Femur (tissue), 1 donor: Measurements from ENCODE around the gene DSCAML1.

Source experiments
- DNase-seq: peaks from one replicate; pipeline ENCODE4 v3.0.0-alpha.2; 2017

DSCAML1 gene

DNA sequence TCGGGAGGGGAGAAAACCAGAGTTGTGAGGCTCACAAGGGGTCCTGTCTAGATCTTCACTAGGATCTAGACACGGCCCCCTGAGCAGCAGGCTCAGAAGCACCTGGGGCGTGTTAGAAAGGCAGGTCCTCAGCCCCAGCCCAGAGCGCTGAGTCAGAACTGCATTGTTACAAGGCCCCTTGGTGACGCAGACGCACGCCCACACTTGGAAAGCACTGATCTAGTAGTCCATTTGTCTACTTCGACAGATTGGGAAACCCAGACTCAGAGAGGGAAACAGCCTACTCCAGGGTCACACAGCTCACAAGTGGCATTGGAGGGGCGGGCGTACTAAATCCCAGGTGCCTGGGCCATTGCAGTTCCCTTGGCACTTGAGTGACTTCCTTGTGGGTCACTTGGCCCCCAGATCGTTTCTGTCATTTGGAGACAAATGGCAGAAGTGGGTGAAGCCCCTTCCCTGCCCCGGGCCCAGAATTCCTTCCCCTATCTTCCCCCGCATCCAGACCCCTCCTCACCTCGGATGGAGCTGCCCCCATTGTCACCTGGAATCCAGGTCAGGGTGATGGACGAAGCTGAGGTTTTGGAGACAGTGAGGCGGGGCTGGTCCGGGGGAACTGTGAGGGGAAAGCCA lies 358.5 kb downstream of the DSCAML1 start:
- DNase-seq: no peak

DNA sequence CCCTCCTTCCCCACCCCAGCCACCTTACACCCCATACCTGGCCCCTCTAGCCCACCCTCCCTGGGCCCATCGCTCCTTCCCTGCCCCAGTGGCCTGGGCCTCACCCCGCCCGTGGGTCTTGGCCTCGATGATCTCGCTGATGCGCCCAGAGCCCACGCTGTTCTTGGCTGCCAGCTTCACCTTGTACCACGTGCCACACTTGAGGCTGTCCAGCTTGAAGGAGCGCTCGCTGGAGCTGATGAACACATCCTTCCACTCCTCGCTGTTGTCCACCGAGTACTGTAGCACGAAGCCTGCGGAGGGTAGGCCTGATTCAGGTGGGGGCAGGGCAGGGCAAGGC lies 359.3 kb downstream of the DSCAML1 start:
- no peak for DNase-seq

DNA sequence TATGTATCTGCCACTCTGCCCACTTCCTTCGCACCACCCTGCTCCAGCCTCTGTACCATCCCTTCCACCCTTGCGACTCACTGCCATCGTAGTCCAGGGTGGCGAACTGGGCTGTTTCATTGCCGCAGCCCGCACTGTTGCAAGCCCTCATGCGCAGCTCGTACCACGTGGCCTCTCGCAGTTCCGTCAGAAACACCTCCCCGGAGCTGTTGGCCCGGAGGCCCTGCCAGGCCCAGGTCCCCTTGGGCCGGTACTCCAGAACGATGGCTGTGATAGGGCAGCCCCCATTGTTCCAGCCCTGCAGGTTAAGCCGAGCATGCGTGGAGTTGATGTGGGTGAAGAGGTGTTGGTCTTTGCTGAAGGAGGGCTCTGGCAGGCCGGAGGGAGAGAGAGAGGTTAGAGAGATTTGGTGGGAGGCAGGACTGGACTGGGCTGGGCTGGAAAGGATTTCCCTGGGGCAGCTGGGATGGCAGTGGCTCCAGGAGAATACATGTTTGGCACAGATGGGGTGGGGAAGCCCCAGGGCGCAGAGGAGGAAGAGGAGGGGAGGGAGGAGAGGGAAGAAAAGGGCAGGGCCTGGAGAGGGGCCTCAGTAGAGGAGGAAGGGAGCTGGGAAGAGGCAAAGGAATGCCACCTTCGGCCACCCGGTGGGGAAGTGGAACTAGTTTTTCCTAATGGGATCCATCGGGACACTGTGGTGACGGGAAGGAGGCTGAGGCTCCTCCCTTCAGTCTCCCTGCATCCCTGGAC lies 359.8 kb downstream of the DSCAML1 start:
- DNase-seq: no peak

DNA sequence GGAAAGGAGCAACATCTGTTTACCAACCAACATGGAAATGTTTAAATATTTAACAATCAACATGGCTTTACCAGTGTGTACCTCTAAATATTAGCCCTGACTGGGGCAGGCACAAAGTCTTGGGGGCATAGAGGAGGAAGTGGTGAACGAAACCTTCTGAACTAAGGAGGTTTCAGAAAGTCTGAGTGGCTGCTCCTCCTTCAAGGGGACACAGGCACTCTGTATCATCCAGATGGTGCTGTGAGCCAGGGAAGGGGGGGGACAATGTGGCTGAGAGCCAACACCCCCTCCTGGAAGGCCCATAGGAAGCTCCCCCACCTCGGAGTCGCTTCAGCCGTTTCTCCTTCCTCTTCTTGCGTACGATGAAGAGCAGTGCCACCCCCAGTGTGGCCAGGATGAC lies 361.7 kb downstream of the DSCAML1 start:
- DNase-seq: no peak

DNA sequence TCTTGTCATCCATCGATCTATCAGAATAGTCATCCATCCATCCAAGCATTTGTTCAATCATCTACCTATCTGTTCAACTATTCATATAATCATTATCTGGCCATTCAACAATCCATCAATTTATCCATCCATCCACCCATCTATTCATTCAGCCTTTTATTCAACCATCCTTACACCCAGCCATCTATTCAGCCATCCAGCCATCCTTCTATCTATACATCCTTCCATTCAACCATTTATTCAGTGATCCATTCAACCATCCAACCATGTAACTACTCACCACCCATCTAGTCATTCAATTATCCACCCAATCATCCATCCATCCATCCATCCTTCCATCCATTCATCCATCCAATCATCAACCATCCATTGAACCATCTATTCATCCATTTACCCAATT lies 362.5 kb downstream of the DSCAML1 start:
- no peak for DNase-seq

DNA sequence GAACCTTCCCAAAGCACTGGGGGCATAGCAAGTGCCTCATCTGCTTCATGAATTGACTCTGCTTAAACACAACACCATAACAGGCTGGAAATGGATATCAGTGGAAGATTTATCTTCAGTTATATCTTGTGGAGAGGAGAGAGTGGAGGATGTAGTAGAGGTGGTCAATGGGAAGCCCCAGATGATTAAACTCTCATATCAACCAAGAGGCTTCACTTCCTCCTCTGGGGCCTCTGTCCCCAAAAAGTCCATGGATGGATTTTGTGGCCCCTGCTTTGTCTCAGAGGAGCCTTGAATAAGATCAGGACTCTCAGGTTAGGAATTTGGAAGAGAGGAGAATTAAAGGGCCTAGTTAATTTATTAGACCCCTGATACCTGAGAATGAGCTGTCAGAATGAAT lies 363.3 kb downstream of the DSCAML1 start:
- DNase-seq: no peak

DNA sequence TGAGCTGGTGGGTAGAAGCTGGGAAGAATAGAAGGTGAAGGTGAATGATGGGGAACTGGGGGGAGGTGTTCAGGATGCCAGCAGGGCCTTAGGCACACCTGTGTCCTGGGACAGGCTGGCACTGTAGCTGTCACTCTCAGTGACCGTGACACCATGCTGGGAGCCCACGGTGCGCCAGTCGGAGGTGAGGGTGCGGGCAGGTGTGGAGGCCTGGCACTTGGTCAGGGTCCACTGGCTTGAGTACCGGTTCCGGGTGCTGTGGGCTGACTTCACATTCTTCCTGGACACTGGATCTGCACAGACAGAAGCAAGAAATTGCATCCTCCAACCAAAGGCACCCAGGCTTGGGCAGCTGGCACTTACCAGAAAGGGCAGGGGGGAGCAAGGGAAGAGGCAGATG lies 365.6 kb downstream of the DSCAML1 start:
- no peak for DNase-seq

DNA sequence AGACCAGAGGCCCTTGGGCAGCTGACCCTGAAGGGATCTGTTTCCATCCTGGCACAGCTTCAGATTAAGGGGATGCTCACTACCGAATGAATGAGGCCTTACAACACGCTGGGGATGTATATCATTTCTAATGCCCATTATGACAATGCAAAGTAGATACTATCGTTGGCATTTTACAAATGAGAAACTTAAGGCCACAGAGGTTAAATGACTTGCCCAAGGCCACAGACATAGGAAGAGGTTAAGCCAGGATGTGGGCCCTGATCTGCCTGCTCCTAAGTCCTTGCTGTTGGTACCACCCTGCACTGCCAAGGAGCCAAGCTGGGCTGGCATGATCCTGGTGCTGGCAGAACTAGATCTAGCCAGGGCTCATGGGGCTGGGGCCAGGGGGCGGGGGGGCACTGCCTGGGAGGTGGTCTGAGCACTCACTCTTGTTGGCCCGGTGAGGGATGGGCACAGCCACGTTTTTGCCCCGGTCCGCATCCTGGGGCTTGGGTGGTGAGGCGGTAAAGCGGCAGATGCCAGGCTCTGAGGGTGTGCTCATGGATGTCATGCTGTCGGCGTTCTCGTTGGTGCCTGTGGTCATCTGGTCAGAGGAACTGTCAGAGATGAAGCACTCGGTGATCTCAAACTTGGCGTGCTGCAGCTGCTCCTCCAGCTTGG lies 366.6 kb downstream of the DSCAML1 start:
- no peak for DNase-seq

DNA sequence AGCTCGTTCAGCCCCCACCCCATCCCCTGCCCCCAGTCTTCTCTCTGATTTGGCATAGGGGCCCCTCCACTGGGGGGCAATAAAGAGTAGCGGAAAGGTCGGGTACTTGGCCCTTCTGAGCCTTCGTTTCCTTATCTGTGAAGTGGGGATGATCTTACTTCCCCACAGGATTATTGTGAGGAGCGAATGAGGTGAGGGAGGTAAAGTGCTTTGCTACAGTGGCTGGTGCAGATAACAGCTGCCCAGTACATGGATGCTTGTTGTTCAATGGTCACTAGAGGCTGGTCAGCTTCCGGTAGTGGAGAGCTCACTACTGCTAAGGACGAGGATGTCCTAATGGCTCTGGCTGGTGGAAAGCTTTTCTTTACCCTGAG lies 368.2 kb downstream of the DSCAML1 start:
- no peak for DNase-seq

DNA sequence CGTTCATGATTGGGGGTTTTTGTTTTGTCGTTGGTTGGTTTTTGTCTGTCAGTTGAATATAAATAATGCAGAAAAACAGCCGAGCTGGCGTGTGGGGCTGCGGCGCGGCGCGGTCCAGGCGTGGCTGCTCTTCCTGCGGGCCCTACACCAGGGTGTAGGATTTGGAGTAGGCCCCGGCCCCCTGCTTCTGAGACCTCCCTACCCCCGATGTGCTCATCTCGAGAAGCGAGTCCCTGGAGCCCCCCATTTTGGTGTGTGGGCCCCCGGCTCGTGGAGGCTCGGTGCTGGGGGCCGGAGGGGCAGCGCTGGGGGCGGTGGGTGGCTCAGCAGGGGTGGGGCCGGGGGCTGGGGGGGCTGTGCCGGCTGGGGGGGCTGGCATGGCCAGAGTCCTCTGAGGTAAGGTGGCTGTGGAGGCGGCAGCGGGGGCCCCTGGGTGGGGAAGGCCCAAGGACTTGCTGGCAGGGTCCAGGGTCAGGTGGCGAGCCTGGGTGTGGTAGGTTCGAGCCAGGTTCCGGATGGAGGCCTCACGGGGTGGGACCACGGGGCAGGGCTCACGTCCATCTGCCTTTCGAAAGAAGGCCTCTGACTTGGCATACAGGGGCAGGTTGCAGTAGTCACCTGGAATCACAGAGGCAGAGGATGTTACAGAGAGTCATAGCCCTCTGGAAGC lies 368.7 kb downstream of the DSCAML1 start:
- DNase-seq: no peak

DNA sequence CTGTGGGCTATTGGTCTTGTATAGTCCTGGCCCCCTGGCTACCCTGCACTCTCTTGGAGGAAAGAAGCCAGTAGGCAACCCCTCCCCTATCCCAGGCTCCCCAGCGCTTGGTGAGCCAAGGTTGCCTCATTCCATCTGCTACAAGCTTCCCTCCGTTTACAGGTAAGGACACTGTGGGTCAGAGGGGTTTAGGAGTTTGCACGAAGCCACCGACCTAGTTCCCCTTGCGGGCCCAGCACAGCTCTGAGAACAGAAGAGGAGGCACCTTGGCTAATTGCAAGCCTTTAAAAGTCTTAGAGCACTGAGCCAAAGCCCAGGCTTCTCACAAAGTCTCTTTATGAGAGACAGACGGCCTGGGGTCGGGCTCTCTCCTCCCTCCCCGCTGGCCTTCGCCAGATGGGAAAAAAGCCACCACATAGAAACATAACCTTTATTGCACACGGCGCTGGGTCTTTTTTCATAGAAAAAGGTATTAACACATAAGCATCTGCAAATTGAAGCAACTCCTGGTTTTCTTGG lies 369.6 kb downstream of the DSCAML1 start:
- no peak for DNase-seq

DNA sequence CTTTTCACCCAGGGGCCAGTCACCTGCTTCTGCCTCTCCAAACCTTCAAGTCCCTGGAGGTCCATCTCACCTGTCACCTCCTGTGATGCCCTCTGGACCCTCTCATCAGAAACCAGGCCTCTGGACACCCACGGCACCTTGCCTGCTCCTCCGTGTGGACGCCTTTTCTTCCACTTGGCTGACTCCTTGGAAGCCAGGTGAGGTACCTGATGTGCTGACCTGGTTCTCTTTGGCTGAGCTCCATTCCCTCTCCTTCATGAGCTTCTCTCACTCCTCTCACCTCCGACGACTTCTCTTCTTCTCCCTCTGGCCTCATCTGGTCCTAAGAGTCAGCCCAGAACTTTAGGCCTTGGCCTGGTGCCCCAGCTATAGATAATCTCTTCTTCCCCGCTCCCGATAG lies 370.1 kb downstream of the DSCAML1 start:
- DNase-seq: no peak

DNA sequence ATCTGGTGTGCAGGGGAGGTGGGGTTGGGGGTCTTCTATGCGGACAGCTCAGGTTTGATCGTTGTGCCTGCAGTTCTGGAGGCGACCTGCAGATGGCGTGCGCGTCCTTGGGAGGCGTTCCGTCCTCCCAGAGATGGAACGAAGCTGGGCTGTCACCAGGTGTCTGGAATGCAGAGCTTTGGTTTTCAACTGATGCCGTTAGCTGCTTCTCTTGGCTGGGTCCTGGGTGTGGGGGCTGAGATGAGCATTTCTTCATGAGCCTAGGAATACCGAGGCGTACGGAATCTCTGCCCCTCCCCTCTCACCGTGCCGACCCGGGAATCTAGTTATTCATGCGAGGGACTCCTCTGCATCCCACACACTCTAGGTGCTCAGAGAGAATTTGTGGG lies 370.7 kb downstream of the DSCAML1 start:
- peak; percentile 75 for DNase-seq

DNA sequence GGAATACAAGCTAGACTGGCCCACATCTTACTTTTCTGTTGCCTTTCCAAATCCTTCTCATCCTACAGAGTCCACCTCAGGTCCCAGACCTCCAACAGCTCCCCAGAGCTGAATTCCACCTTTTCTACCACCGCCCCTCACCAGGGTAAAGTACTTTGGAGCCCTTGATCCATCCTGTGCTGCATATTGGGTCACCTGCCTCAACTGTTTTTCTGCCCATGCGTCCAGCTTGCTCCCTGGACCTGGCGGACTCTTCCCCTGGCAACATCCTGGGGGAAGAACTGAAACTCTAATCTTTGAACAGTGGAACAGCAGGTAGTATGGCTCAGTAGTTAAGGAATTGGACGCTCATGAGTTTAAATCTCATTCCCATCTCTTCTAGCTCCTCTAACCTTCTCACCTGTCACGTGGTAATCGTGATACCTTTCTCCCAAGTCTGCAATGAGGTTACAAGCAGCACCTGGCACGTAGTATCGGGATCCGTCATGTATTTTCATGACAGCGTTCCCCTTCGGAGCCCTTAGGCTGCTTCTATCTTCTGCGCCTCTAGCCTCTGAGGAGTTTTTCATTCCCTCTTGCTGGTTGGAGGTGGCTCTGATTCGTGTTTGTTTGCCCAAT lies 371.2 kb downstream of the DSCAML1 start:
- no peak for DNase-seq

DNA sequence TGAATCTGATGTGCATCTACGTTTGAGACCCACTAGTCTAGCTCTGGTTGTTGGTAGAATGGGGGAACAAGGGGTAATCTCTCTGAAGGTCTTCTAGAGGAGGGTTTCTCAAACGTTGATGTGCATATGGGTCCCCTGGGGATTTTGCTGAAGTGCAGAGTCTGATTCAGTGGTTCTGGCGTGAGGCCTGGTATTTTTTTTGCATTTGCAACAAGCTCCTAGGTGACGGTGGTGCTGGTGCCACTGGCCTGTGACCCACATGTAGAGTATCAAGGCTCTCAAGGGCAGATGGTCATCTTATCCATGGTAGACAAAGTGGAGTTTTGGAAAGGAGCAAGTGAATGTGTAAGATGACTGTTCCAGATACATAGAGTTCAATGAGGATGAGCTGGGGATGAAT lies 372.2 kb downstream of the DSCAML1 start:
- no peak for DNase-seq

DNA sequence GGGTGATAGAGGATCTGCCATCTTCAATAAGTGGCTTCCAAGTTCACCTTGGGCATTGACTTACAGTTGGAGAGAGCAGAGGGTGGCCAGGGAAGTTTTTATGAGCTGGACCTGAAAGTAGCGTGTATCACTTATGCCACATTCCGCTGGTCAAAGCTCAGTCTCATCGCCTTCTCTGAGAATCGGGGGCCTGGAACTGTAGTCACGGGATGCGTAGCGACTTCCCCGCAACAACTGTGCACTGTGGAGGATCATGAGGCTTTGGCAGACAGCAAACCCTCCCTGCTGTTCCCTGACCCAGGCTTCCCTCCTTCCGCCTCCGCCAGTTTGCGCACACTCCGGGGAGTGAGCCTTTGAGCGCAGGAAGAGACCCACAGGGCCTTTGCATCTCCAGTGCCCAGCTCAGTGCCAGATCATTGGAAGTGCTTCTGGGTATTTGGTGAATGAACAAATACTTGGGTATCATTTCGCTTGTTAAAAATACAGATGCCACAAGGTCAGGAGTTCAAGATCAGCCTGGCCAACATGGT lies 373.9 kb downstream of the DSCAML1 start:
- DNase-seq: no peak

DNA sequence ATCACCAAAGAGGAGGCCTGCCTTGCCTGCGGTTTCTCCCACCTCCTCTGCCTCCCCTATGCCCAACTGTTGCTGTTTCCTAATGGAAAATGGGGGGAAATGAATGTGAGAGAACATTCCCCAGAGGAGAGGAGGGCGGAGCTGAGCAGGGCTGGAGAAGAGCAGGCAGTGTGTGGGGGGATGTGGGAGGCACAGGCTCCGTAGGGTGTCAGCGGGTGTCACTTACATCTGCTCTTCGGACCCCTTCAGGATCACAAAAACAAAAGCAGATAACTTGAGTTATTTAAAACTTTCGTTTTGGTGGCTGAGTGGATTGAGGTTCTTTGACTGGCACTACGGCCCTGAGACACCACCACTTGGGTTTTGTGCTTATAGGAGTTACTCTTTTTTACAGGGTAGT lies 375.5 kb downstream of the DSCAML1 start:
- DNase-seq: no peak

DNA sequence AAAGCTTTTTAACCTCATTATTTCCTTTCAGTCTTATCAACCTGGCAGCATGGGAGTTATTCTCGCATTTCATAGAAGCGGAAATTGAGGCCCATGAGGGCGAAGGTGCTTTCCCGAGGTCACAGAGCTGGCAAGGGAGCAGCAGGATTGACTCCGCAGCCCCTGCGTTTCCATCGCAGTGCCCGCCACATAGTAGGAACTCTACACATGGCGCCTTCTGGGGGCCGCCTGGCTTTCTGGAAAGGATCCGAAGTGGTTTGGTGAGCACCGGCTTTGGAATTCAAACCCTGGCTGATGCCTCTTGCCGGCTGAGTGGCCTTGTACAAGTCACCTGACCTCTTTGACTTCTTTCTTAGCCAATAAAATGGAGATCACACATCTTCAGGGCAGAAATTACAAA lies 376.0 kb downstream of the DSCAML1 start:
- DNase-seq: no peak

DNA sequence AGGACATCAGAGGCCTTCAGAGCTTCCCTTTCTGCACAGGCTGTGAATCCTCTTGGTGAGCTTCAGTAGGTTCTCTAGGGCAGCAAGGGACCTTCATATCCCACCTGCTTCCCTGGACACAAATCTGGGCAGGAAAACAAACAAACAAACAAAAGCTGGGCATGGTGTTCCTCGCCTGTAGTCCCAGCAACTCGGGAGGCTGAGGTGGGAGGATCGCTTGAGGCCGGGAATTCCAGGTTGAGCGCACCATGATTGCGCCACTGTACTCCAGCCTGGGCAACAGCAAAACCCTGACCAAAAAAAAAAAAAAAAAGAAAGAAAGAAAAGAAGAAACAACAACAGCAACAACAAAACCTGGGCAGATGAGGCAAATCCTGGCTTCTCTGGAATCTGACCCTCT lies 376.4 kb downstream of the DSCAML1 start:
- DNase-seq: no peak

DNA sequence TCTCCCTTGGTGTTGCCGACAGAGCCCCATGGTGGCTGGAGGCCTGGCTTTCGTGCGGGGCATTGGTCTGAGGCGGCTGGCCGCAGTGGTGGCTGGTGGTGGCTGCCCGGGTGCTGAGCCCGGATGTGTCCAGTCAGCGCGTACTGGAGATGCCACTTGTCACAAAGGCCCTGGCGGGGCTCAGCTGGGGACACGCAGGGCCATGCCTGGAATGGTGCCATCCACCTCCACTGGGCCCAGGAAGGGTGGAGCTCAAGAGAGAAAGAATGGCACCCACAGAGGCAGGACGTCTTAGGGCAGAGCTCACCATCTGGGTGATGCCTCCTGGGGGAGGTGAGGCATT lies 376.9 kb downstream of the DSCAML1 start:
- no peak for DNase-seq

DNA sequence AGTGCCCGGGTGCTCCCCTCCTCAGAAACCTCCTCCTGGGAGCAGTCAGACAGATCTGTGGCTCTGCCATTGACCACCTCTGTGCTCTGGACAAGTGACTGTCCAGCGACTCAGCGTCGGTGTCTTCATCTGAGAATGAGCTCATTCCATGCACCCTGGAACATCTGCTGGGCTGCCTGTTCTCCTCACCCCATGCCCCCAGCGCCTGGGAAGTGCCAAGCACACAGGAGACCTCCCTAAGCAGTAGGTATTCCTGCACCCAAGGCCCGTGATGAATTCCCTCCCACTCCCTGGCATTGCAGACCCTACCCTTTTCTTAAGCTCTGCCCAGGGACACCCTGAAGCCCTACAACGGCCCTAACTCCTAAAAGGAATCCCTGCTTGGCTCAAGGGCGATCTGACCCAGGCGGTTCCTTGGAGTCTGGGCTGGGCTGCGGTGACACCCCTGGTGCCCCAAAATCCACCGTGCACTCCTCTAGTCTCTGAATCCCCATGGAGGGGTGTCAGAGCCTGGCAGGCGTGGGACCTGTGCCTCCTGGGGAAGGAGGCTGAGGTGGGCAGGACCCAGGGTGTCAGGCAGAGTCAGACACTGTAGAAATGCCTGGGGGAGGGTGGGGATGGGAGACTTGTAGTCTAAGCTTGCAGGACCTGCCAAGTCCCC lies 377.4 kb downstream of the DSCAML1 start:
- no peak for DNase-seq

DNA sequence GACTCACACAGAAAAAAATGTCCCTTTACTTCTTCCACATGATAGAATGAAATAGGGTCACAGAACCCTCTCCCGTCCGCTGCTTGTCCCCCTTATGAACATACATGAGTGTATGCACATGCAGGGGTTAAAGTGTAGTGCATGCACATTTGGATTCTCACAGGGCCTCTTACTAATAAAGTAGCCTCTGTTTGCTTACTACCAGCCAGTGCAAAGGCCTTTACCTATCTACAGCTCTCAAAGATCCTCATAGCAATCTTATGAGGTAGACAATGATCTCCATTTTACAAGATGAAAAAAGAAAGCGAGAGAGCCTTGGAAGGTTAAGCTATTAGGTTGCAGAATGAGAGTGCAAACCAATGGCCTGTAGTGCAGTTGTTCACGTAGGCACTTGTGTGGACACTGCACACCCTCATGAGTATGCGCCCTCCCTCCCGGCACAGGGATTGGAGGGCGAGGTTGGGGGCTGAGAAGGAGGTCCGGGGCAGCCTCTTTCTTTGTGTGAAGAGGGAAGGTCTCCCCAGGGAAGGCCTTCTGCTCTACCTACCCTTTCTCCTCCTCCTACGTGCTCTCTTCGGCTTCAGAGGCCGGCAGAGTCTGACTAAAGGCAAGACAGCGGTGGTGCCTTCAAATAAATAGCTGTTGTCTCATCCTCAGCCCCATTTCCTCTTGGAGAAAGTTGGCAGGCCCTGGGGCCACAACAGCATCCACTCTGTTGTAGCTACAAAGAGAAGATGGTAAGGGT lies 378.1 kb downstream of the DSCAML1 start:
- no peak for DNase-seq
